GM19043 (cell line): ENCODE data around the gene MLN.
"Not testable (repeated sequence)": the region's sequence is repeated elsewhere in the genome, so short reads cannot be mapped to it uniquely, and the experiment has no call there.

ENCODE experiments used
- ATAC-seq: cut with Tn5 transposase; IDR thresholded peaks from one replicate; pipeline ENCODE4 v1.9.1; 2021; ENCODE audit warnings: low read depth; ENCODE audit not compliant: unreplicated experiment

Gene MLN

GRCh38 chr6:33836806-33837469 lies 33.1 kb upstream of the MLN start:
- no peak for ATAC-seq

GRCh38 chr6:33834401-33835392 lies 30.9 kb upstream of the MLN start:
- ATAC-seq: no peak

- ATAC-seq: no peak
Observed at GRCh38 chr6:33833599-33833998, 29.8 kb upstream of the MLN start.

GRCh38 chr6:33832831-33833230 lies 29.0 kb upstream of the MLN start:
- not testable (repeated sequence) for ATAC-seq

GRCh38 chr6:33831725-33832124 lies 27.9 kb upstream of the MLN start:
- ATAC-seq: not testable (repeated sequence)

GRCh38 chr6:33830635-33831240 lies 26.9 kb upstream of the MLN start:
- ATAC-seq: no peak

- ATAC-seq: no peak
Observed at GRCh38 chr6:33828764-33829731, 25.2 kb upstream of the MLN start.

GRCh38 chr6:33828452-33828763 lies 24.6 kb upstream of the MLN start:
- ATAC-seq: no peak

GRCh38 chr6:33827546-33828451 lies 24.0 kb upstream of the MLN start:
- no peak for ATAC-seq

- ATAC-seq: no peak
Observed at GRCh38 chr6:33826537-33826936, 22.7 kb upstream of the MLN start.

- no peak for ATAC-seq
Observed at GRCh38 chr6:33824461-33825154, 20.8 kb upstream of the MLN start.

GRCh38 chr6:33823806-33824205 lies 20.0 kb upstream of the MLN start:
- no peak for ATAC-seq

- no peak for ATAC-seq
Observed at GRCh38 chr6:33822575-33823395, 19.0 kb upstream of the MLN start.

GRCh38 chr6:33820784-33821520 lies 17.1 kb upstream of the MLN start:
- ATAC-seq: no peak

GRCh38 chr6:33820243-33820642 lies 16.4 kb upstream of the MLN start:
- no peak for ATAC-seq

- no peak for ATAC-seq
Observed at GRCh38 chr6:33819021-33819420, 15.2 kb upstream of the MLN start.

GRCh38 chr6:33818293-33818692 lies 14.5 kb upstream of the MLN start:
- ATAC-seq: no peak
